ENCODE results near the gene ZDHHC6. TPM values are rescaled to one million over a fixed set of nuclear protein-coding genes. Genes with fewer than 3 reads are reported as not detected.

Gene ZDHHC6
- total and polyA plus RNA-seq, 10 of the 15 experiments (the other 5 are each of a cell fraction or from before 2014, with no cell fraction given): 23.8 to 59.4 (median 35.6) TPM

Other genes with a start within 250 kb of the ZDHHC6 start
- not detected in 2 replicates for gene TECTB, start 163.5 kb downstream of the ZDHHC6 start, total RNA-seq (2014; rRNA removed)
- not detected in 2 replicates for gene TECTB, start 163.5 kb downstream of the ZDHHC6 start, total RNA-seq (2014; rRNA removed; fragmentation: Illumina TruSeq; extraction: Trizol)
- gene TECTB, start 163.5 kb downstream of the ZDHHC6 start, total RNA-seq (2021): not detected in 2 replicates
- gene TECTB, start 163.5 kb downstream of the ZDHHC6 start, polyA plus RNA-seq (2011; rRNA removed): not detected in 2 replicates
- gene TECTB, start 163.5 kb downstream of the ZDHHC6 start, polyA plus RNA-seq (2014; fragmentation: Illumina TruSeq; extraction: Trizol): not detected in 2 replicates
- gene TECTB, start 163.5 kb downstream of the ZDHHC6 start, polyA plus RNA-seq (2014; fragmentation: Nextera tagmentation; extraction: Ambion mirVana): not detected
- not detected in 2 replicates for gene TECTB, start 163.5 kb downstream of the ZDHHC6 start, polyA plus RNA-seq (2014; rRNA removed)
- not detected for gene TECTB, start 163.5 kb downstream of the ZDHHC6 start, polyA plus RNA-seq (2016; fragmentation: Nextera tagmentation; extraction: Ambion mirVana)
- gene ACSL5, start 72.8 kb downstream of the ZDHHC6 start, total RNA-seq (2014; rRNA removed): 46.5 and 47.2 TPM in 2 replicates
- gene ACSL5, start 72.8 kb downstream of the ZDHHC6 start, total RNA-seq (2014; rRNA removed; fragmentation: Illumina TruSeq; extraction: Trizol): 45.2 and 46.2 TPM in 2 replicates
- gene ACSL5, start 72.8 kb downstream of the ZDHHC6 start, total RNA-seq (2021): 40.3 and 40.4 TPM in 2 replicates
- 56.3 and 61.4 TPM in 2 replicates for gene ACSL5, start 72.8 kb downstream of the ZDHHC6 start, polyA plus RNA-seq (2011; rRNA removed)
- gene ACSL5, start 72.8 kb downstream of the ZDHHC6 start, polyA plus RNA-seq (2014; fragmentation: Illumina TruSeq; extraction: Trizol): 57.0 and 68.7 TPM in 2 replicates
- 10 to 100 TPM; 22.3 to 23.4 TPM for gene ACSL5, start 72.8 kb downstream of the ZDHHC6 start, polyA plus RNA-seq (2014; fragmentation: Nextera tagmentation; extraction: Ambion mirVana)
- gene ACSL5, start 72.8 kb downstream of the ZDHHC6 start, polyA plus RNA-seq (2014; rRNA removed): 46.1 and 48.7 TPM in 2 replicates
- gene ACSL5, start 72.8 kb downstream of the ZDHHC6 start, polyA plus RNA-seq (2016; fragmentation: Nextera tagmentation; extraction: Ambion mirVana): 10 to 100 TPM; 54.5 to 56.0 TPM
- 31.5 and 37.0 TPM in 2 replicates for gene VTI1A, start 301 bp upstream of the ZDHHC6 start, total RNA-seq (2014; rRNA removed)
- 31.0 and 32.2 TPM in 2 replicates for gene VTI1A, start 301 bp upstream of the ZDHHC6 start, total RNA-seq (2014; rRNA removed; fragmentation: Illumina TruSeq; extraction: Trizol)
- gene VTI1A, start 301 bp upstream of the ZDHHC6 start, total RNA-seq (2021): 30.1 and 35.1 TPM in 2 replicates
- gene VTI1A, start 301 bp upstream of the ZDHHC6 start, polyA plus RNA-seq (2011; rRNA removed): 21.5 and 28.9 TPM in 2 replicates
- 23.4 and 25.9 TPM in 2 replicates for gene VTI1A, start 301 bp upstream of the ZDHHC6 start, polyA plus RNA-seq (2014; fragmentation: Illumina TruSeq; extraction: Trizol)
- 10 to 100 TPM; 12.4 to 12.5 TPM for gene VTI1A, start 301 bp upstream of the ZDHHC6 start, polyA plus RNA-seq (2014; fragmentation: Nextera tagmentation; extraction: Ambion mirVana)
- 19.5 and 20.1 TPM in 2 replicates for gene VTI1A, start 301 bp upstream of the ZDHHC6 start, polyA plus RNA-seq (2014; rRNA removed)
- gene VTI1A, start 301 bp upstream of the ZDHHC6 start, polyA plus RNA-seq (2016; fragmentation: Nextera tagmentation; extraction: Ambion mirVana): 10 to 100 TPM; 38.5 to 43.2 TPM